ENCODE data around the gene CIB2. TPM values are rescaled to one million over a fixed set of nuclear protein-coding genes. Genes with fewer than 3 reads are reported as not detected.
A peak's percentile ranks its signal among the peaks of the same experiment; 100 is the strongest.

Gene CIB2
- total RNA-seq, 3 donors from 2014 or later, result 8.1 to 13.7 (median 10.9) TPM

DNA sequence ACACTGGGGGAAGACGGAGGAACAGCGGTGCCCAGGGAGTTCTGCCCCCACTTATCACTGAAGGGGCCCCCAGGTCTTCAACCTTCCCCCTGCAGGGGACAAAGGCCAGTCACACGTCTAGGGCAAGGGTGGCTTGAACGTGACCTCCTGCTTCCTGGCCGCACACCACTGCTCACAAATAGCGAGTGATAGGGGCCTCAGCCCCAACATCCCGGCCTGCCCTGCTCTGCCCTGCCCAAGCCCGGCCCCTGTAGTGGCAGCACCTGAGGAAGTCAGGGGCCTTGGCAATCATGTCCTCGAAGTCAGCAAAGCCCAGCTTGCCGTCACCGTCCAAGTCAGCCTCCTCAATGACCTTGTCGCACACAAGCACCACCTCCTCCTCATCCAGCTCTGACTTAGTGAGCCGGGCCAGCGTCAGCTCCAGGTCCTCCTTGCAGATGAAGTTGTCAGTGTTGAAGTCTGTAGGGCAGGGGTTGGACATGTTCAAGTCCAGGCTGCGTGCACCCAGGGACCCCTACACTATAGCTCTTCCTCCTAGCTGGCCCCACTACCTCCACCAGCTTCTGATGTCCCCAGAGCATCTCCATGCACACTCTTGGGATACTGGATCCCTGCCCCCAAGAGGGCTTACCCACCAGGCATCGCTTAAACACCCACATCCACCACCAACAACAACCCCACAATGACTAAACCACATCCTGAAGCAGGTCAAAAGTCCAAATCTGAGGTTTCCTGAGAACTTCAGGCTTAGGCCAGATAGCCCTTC, 25.6 kb downstream of the CIB2 start:
- Histone ChIP-seq H3K4me1 (ENCODE audit: low read depth) (peaks cover 13% of the 10 kb centered on the region), H3K36me3 (ENCODE audit: low read depth) (no peaks in the 10 kb centered on the region), H3K9me3 (no peaks in the 10 kb centered on the region), H3K4me3 (no peak overlapping the region)
- no peak for TF ChIP-seq CTCF (IDR thresholded peaks at IDR 0.05)
- ATAC-seq (no peak), DNase-seq (no peak)
- intact Hi-C loops (cut with DNase I, micrococcal nuclease), result loop anchor here (5.0 to 10.0 kb wide), 2 partner anchors 138 to 141 kb away; no protein-coding TSS in a partner anchor

GRCh38 chr15:78104566-78105475, 26.4 kb downstream of the CIB2 start:
- intact Hi-C loops (cut with DNase I, micrococcal nuclease), result loop anchor here (5.0 to 10.0 kb wide), 2 partner anchors 138 to 140 kb away; no protein-coding TSS in a partner anchor
- ATAC-seq (no peak), DNase-seq (no peak)
- TF ChIP-seq CTCF (IDR thresholded peaks at IDR 0.05), result no peak
- no peak overlapping the region for H3K4me3 ChIP-seq
- peaks cover 13% of the 10 kb centered on the region for H3K4me1 ChIP-seq (ENCODE audit: low read depth)
- H3K9me3 ChIP-seq, result no peaks in the 10 kb centered on the region
- H3K36me3 ChIP-seq (ENCODE audit: low read depth), result no peaks in the 10 kb centered on the region

GRCh38 chr15:78104119-78104479, 27.1 kb downstream of the CIB2 start:
- intact Hi-C loops (cut with DNase I, micrococcal nuclease), result loop anchor here in 1 of 2 donors (10.0 kb wide), 1 partner anchor 139 kb away; no protein-coding TSS in a partner anchor
- no peaks in the 10 kb centered on the region for H3K9me3 ChIP-seq
- H3K36me3 ChIP-seq (ENCODE audit: low read depth), result no peaks in the 10 kb centered on the region
- H3K4me3 ChIP-seq, result no peak overlapping the region
- peaks cover 13% of the 10 kb centered on the region for H3K4me1 ChIP-seq (ENCODE audit: low read depth)
- TF ChIP-seq CTCF (IDR thresholded peaks at IDR 0.05), result no peak
- no peak for ATAC-seq
- no peak for DNase-seq

- DNase-seq, result peak in 1 of 3 donors; percentile 70
- intact Hi-C loops (cut with DNase I, micrococcal nuclease), result loop anchor here in 1 of 2 donors (10.0 kb wide), 1 partner anchor 139 kb away; no protein-coding TSS in a partner anchor
- TF ChIP-seq CTCF (IDR thresholded peaks at IDR 0.05), result no peak
- Histone ChIP-seq H3K4me3 (no peak overlapping the region), H3K4me1 (ENCODE audit: low read depth) (peaks cover 13% of the 10 kb centered on the region), H3K9me3 (no peaks in the 10 kb centered on the region), H3K36me3 (ENCODE audit: low read depth) (no peaks in the 10 kb centered on the region)
- peak; percentile 58 for ATAC-seq
These were observed 27.7 kb downstream of the CIB2 start for GRCh38 chr15:78103406-78104118.

- Histone ChIP-seq H3K36me3 (ENCODE audit: low read depth) (no peaks in the 10 kb centered on the region), H3K4me3 (no peak overlapping the region), H3K9me3 (no peaks in the 10 kb centered on the region), H3K4me1 (ENCODE audit: low read depth) (peaks cover 10% of the 10 kb centered on the region)
- no peak for TF ChIP-seq CTCF (IDR thresholded peaks at IDR 0.05)
- intact Hi-C loops (cut with DNase I, micrococcal nuclease), result loop anchor here in 1 of 2 donors (10.0 kb wide), 1 partner anchor 138 kb away; no protein-coding TSS in a partner anchor
- peak; percentile 27 for ATAC-seq
- no peak for DNase-seq
These were observed 28.5 kb downstream of the CIB2 start for GRCh38 chr15:78102741-78103140.
